Neural cell (in vitro differentiated cells): ENCODE results near the gene AGBL4. TPM values are rescaled to one million over a fixed set of nuclear protein-coding genes. Genes with fewer than 3 reads are reported as not detected.

Experiments used
- H2AFZ ChIP-seq: fragments of 200-600, 300-800 bp; sonication (generic), shearing (Covaris generic); 2 replicates; pipeline ENCODE4 v1.6.0; 2014; ENCODE audit warnings: low read depth, mild to moderate bottlenecking, antibody characterized with exemption, low read length, moderate library complexity
- H3F3A ChIP-seq: fragments of 200-600 bp; shearing (Covaris generic); 2 replicates; pipeline ENCODE4 v1.6.1; 2016; ENCODE audit warnings: mild to moderate bottlenecking, moderate library complexity, mixed read lengths, antibody characterized with exemption, low read length; ENCODE audit not compliant: insufficient read depth, poor library complexity, severe bottlenecking
- H3K27ac ChIP-seq: fragments of 200-600, 300-800 bp; sonication (generic), shearing (Covaris generic); 2 replicates; pipeline ENCODE4 v1.5.1; 2014; ENCODE audit warnings: mild to moderate bottlenecking, low read length, moderate library complexity
- H3K27me3 ChIP-seq: fragments of 300-800, 200-600 bp; sonication (generic), shearing (Covaris generic); 2 replicates; pipeline ENCODE4 v1.6.0; 2014; ENCODE audit warnings: mild to moderate bottlenecking, low read depth, low read length, moderate library complexity; ENCODE audit not compliant: insufficient read depth
- H3K36me3 ChIP-seq: fragments of 300-800, 200-600 bp; sonication (generic), shearing (Covaris generic); 2 replicates; pipeline ENCODE4 v1.5.1; 2014; ENCODE audit warnings: mild to moderate bottlenecking, antibody characterized with exemption, low read length, moderate library complexity; ENCODE audit not compliant: insufficient read depth
- H3K4me2 ChIP-seq: fragments of 300-800, 200-600 bp; sonication (generic), shearing (Covaris generic); 2 replicates; pipeline ENCODE4 v1.6.0; 2014; ENCODE audit warnings: mild to moderate bottlenecking, low read length
- H3K4me3 ChIP-seq: fragments of 300-800, 200-600 bp; sonication (generic), shearing (Covaris generic); 2 replicates; pipeline ENCODE4 v1.5.1; 2014; ENCODE audit warnings: mild to moderate bottlenecking, low read length, moderate library complexity
- H3K79me2 ChIP-seq: fragments of 200-600 bp; shearing (Covaris generic); replicated peaks from 2 replicates; pipeline ENCODE4 v1.6.0; 2014; ENCODE audit warnings: mild to moderate bottlenecking, low read length, moderate library complexity; ENCODE audit not compliant: insufficient read depth
- H3K9ac ChIP-seq: fragments of 300-800, 200-600 bp; sonication (generic), shearing (Covaris generic); 2 replicates; pipeline ENCODE4 v1.6.1; 2016; ENCODE audit warnings: mild to moderate bottlenecking, low read length, mixed read lengths
- H3K9me2 ChIP-seq: fragments of 200-600 bp; shearing (Covaris generic); 2 replicates; pipeline ENCODE4 v1.6.1; 2016; ENCODE audit warnings: mild to moderate bottlenecking, low read length, mixed read lengths; ENCODE audit not compliant: insufficient read depth
- H3K9me3 ChIP-seq: fragments of 200-600, 300-800 bp; sonication (generic), shearing (Covaris generic); 2 replicates; pipeline ENCODE4 v1.6.1; 2016; ENCODE audit warnings: mild to moderate bottlenecking, mixed run types, low read length, moderate library complexity, mixed read lengths
- H4K20me1 ChIP-seq: fragments of 200-600 bp; shearing (Covaris generic); 2 replicates; pipeline ENCODE4 v1.6.1; 2016; ENCODE audit warnings: mild to moderate bottlenecking, mixed run types; ENCODE audit not compliant: insufficient read depth
- EP300 ChIP-seq: fragments of 450-650 bp; conservative IDR thresholded peaks from 2 replicates; pipeline ENCODE4 v1.6.1; 2014; ENCODE audit warnings: antibody characterized with exemption, mild to moderate bottlenecking, moderate library complexity; ENCODE audit not compliant: poor library complexity, severe bottlenecking
- EZH2 ChIP-seq: fragments of 200-600, 300-800 bp; shearing (Covaris generic), sonication (generic); IDR thresholded peaks from 2 replicates; pipeline ENCODE4 v1.6.1; 2014; ENCODE audit warnings: antibody characterized with exemption, low read length, borderline replicate concordance, mild to moderate bottlenecking; ENCODE audit not compliant: insufficient read depth, poor library complexity, severe bottlenecking
- MXI1 ChIP-seq: fragments of 450-650 bp; conservative IDR thresholded peaks from 2 replicates; pipeline ENCODE4 v1.6.1; 2014; ENCODE audit warnings: antibody characterized with exemption, mild to moderate bottlenecking; ENCODE audit not compliant: poor library complexity, severe bottlenecking
- POLR2AphosphoS5 ChIP-seq: IDR thresholded peaks from 2 replicates; pipeline ENCODE4 v1.6.1; 2012
- RAD21 ChIP-seq: fragments of 450-650 bp; conservative IDR thresholded peaks from 2 replicates; pipeline ENCODE4 v1.6.1; 2014; ENCODE audit warnings: antibody characterized with exemption, mild to moderate bottlenecking, moderate library complexity
- SMC3 ChIP-seq: fragments of 450-650 bp; conservative IDR thresholded peaks from 2 replicates; pipeline ENCODE4 v1.6.1; 2014; ENCODE audit warnings: antibody characterized with exemption, mild to moderate bottlenecking, moderate library complexity; ENCODE audit not compliant: poor library complexity
- TAF1 ChIP-seq: IDR thresholded peaks from 2 replicates; pipeline ENCODE4 v1.6.1; 2012; ENCODE audit warnings: low read depth
- polyA plus RNA-seq: library from polyadenylated mRNA; depleted of rRNA; stranded (reverse); fragments of >200 nt; gene quantifications from 2 replicates; pipeline ENCODE4 v1.2.3, GENCODE V29; 2014
- TF ChIP-seq, protein P1 (sequence below): fragments of 450-650 bp; IDR thresholded peaks from 2 replicates; pipeline ENCODE4 v1.5.1; 2014; ENCODE audit warnings: antibody characterized with exemption, mild to moderate bottlenecking, moderate library complexity; ENCODE audit not compliant: poor library complexity, severe bottlenecking
- TF ChIP-seq, protein P2 (sequence below): IDR thresholded peaks from 2 replicates; pipeline ENCODE4 v1.6.1; 2012; ENCODE audit warnings: borderline replicate concordance

The AGBL4 gene
- polyA plus RNA-seq, 1 donor from 2014 or later = 1.3 TPM

DNA sequence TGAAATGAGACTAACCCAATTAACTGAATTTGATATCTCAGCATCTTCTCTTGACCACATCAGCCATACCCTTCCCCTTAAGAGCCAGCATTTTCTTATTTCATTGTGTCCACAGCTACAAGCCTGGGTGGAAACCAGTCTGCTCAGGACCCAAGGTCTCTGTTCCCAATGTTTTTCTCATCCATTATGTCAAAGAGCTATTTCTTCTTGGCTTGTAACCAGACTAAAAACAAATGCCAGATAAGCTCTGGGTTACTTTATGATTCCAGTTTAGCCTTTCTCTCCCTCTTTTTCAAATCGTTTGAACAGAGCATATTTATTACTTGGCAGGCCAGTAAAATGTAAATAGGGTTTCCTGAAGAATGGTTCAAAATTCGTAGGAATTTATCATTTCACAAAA, 1442.5 kb downstream of the AGBL4 start:
- no peaks in the 10 kb centered on the region for H3K9me3 ChIP-seq
- no peak overlapping the region for H2AFZ ChIP-seq
- H4K20me1 ChIP-seq = no peaks in the 10 kb centered on the region
- no peak overlapping the region for H3K27ac ChIP-seq
- no peaks in the 10 kb centered on the region for H3K9me2 ChIP-seq
- H3K9ac ChIP-seq = no peak overlapping the region
- no peaks in the 10 kb centered on the region for H3K36me3 ChIP-seq
- TF ChIP-seq, protein P1, sequence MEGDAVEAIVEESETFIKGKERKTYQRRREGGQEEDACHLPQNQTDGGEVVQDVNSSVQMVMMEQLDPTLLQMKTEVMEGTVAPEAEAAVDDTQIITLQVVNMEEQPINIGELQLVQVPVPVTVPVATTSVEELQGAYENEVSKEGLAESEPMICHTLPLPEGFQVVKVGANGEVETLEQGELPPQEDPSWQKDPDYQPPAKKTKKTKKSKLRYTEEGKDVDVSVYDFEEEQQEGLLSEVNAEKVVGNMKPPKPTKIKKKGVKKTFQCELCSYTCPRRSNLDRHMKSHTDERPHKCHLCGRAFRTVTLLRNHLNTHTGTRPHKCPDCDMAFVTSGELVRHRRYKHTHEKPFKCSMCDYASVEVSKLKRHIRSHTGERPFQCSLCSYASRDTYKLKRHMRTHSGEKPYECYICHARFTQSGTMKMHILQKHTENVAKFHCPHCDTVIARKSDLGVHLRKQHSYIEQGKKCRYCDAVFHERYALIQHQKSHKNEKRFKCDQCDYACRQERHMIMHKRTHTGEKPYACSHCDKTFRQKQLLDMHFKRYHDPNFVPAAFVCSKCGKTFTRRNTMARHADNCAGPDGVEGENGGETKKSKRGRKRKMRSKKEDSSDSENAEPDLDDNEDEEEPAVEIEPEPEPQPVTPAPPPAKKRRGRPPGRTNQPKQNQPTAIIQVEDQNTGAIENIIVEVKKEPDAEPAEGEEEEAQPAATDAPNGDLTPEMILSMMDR = no peak
- TF ChIP-seq EZH2 (no peak), SMC3 (no peak), MXI1 (no peak), RAD21 (no peak), TAF1 (no peak), EP300 (no peak), POLR2AphosphoS5 (no peak)
- TF ChIP-seq, protein P2, sequence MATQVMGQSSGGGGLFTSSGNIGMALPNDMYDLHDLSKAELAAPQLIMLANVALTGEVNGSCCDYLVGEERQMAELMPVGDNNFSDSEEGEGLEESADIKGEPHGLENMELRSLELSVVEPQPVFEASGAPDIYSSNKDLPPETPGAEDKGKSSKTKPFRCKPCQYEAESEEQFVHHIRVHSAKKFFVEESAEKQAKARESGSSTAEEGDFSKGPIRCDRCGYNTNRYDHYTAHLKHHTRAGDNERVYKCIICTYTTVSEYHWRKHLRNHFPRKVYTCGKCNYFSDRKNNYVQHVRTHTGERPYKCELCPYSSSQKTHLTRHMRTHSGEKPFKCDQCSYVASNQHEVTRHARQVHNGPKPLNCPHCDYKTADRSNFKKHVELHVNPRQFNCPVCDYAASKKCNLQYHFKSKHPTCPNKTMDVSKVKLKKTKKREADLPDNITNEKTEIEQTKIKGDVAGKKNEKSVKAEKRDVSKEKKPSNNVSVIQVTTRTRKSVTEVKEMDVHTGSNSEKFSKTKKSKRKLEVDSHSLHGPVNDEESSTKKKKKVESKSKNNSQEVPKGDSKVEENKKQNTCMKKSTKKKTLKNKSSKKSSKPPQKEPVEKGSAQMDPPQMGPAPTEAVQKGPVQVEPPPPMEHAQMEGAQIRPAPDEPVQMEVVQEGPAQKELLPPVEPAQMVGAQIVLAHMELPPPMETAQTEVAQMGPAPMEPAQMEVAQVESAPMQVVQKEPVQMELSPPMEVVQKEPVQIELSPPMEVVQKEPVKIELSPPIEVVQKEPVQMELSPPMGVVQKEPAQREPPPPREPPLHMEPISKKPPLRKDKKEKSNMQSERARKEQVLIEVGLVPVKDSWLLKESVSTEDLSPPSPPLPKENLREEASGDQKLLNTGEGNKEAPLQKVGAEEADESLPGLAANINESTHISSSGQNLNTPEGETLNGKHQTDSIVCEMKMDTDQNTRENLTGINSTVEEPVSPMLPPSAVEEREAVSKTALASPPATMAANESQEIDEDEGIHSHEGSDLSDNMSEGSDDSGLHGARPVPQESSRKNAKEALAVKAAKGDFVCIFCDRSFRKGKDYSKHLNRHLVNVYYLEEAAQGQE = no peak
- no peak overlapping the region for H3K4me3 ChIP-seq
- H3K4me2 ChIP-seq = no peak overlapping the region
- no peaks in the 10 kb centered on the region for H3F3A ChIP-seq
- no peaks in the 10 kb centered on the region for H3K27me3 ChIP-seq
- H3K79me2 ChIP-seq = no peaks in the 10 kb centered on the region

DNA sequence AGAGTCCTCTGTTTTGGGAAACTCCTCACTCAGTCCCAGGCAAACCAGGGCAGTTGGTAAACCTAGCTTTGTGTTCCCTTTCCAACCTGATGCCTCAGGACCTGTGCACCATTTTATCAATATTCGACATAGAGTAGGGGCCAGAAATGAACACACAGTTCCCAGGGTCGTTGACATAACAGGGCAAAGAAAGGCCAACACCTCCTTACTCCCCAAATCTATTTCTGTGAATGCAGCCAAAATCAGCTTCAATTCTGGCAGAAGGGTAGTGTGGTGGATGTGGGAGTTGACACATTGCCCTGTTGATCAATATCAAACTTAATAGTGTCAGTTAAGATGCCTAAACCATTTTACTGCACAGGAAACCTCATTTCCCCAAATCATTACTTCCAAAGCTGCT, 1447.2 kb downstream of the AGBL4 start:
- Histone ChIP-seq H4K20me1 (no peaks in the 10 kb centered on the region), H3K27ac (no peak overlapping the region), H3K4me3 (no peak overlapping the region), H3K9ac (no peak overlapping the region), H3K9me3 (no peaks in the 10 kb centered on the region), H3K36me3 (no peaks in the 10 kb centered on the region), H3K4me2 (no peak overlapping the region), H3K79me2 (no peaks in the 10 kb centered on the region), H3K9me2 (no peaks in the 10 kb centered on the region), H3K27me3 (no peaks in the 10 kb centered on the region), H2AFZ (no peak overlapping the region), H3F3A (no peaks in the 10 kb centered on the region)
- no peak for TF ChIP-seq EZH2
- TF ChIP-seq TAF1 = no peak
- TF ChIP-seq RAD21 = no peak
- TF ChIP-seq, protein P2 = no peak
- no peak for TF ChIP-seq POLR2AphosphoS5
- TF ChIP-seq, protein P1 = no peak
- TF ChIP-seq MXI1 = no peak
- TF ChIP-seq EP300 = no peak
- no peak for TF ChIP-seq SMC3
